Lung (tissue), 12 donors: ENCODE measurements around the gene SYNGR2. TPM values are rescaled to one million over a fixed set of nuclear protein-coding genes. Genes with fewer than 3 reads are reported as not detected.

ENCODE experiments used
- ATAC-seq: fragments of 200-7000 bp; cut with Tn5 transposase; one replicate; pipeline ENCODE4 v1.9.1; 2020; ENCODE audit warnings: moderate number of reproducible peaks; ENCODE audit not compliant: insufficient read depth, low FRiP score
- DNase-seq, 3 donors: peaks; one replicate each; pipeline ENCODE4 v3.0.0-alpha.2; 2013 to 2017
- H3K27ac ChIP-seq, 2 donors: one replicate each; pipeline ENCODE4 v1.5.1; 2013; ENCODE audit warnings: mild to moderate bottlenecking in 2 of 2, moderate library complexity in 2 of 2, control low read depth in 1 of 2, inconsistent platforms in 1 of 2, low read depth in 1 of 2, low read length in 1 of 2
- H3K27me3 ChIP-seq, 3 donors: one replicate each; pipeline ENCODE4 v1.5.1; 2013; ENCODE audit warnings: low read length in 2 of 3; ENCODE audit not compliant: control insufficient read depth in 3 of 3, insufficient read depth in 3 of 3
- H3K36me3 ChIP-seq, 4 donors: one replicate each; pipeline ENCODE4 v1.5.1; 2013; ENCODE audit warnings: low read length in 4 of 4, mild to moderate bottlenecking in 1 of 4, moderate library complexity in 1 of 4; ENCODE audit not compliant: control insufficient read depth in 4 of 4, insufficient read depth in 4 of 4
- H3K4me1 ChIP-seq, 5 donors: one replicate each; pipeline ENCODE4 v1.5.1; 2013; ENCODE audit warnings: low read length in 5 of 5, mild to moderate bottlenecking in 2 of 5, moderate library complexity in 1 of 5; ENCODE audit not compliant: control insufficient read depth in 5 of 5, insufficient read depth in 5 of 5
- H3K4me3 ChIP-seq: one replicate; pipeline ENCODE4 v1.5.1; 2013; ENCODE audit warnings: mild to moderate bottlenecking, control low read depth, moderate library complexity
- H3K9ac ChIP-seq, 2 donors: one replicate each; pipeline ENCODE4 v1.5.1; 2013; ENCODE audit warnings: low read length in 2 of 2, control low read depth in 1 of 2; ENCODE audit not compliant: insufficient read depth in 1 of 2
- H3K9me3 ChIP-seq, 4 donors: one replicate each; pipeline ENCODE4 v1.5.1; 2013; ENCODE audit warnings: low read length in 3 of 4, mild to moderate bottlenecking in 1 of 4, moderate library complexity in 1 of 4; ENCODE audit not compliant: control insufficient read depth in 4 of 4, insufficient read depth in 3 of 4
- WGBS, 2 donors: extraction: QIAGEN DNeasy Blood & Tissue Kit; methylation state at CpG; one replicate each; pipeline ENCODE4 v1.1.7; 2013; 5-methylcytosine and 5-hydroxymethylcytosine counted together
- polyA plus RNA-seq, 2 donors: library from polyadenylated mRNA; stranded (reverse); fragments of 200-250 nt; gene quantifications; one replicate each; pipeline ENCODE4 v1.2.1, GENCODE V29; 2013
- total RNA-seq, 2 donors: library from RNA; depleted of rRNA in 1 of 2; stranded (reverse); fragments of >200 nt in 1 of 2; gene quantifications; one replicate each; pipeline ENCODE4 v1.2.1, GENCODE V29; 2014 to 2021
- TF ChIP-seq, protein P1 (sequence below): IDR thresholded peaks from 2 replicates; pipeline ENCODE4 v1.5.1; 2012; ENCODE audit warnings: mild to moderate bottlenecking; ENCODE audit errors: control extremely low read depth, extremely low read depth
- donor health status: control.
- donor health status: control.
- donor health status: Bipolar disorder and iron deficiency.
- donor health status: healthy.
- donor health status: DM: yes; HTN: yes; CAD: no.

SYNGR2 gene
- total and polyA plus RNA-seq, 4 donors, result 111 to 212 (median 188) TPM

DNA sequence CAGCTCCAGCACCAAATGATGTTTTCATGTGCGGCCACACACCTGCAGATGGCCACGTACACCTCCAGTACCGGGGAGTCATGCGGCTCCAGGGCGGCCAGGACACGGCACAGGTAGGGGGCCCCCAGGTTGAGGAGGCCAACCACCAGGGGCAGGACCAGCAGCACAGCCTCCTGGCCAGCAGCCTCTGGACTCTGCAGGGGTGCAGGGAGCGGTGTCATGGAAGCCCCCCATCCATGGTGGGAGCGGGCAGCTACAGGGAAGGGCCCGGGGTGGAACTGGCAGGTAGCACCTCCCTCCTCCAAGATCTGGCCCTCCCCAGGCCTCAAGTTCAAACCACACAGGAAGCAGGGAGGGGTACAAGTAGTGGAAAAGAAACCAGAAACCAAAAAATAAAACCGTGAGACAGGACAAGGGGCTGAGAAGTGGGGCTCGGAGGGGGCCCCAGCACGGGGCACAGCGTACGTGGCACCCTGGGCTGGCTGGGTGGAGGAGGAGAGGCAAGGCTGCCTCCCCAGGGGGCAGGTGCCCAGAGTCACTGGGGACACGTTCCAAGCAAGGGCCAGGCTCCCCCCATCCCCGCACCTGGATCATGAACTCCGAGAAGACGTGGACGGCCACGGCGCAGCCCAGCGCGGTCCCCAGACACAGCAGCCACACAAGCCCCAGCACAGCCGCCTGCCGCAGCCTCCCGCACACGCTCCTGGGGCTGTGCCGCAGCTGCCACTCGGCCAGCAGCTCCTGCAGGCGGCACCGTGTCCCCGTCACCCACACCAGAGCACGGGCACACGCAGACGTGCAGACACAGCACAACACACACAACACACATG is 47.2 kb upstream of the SYNGR2 start:
- 47 to 76% methylated on average over 35 of the region's 35 CpGs for WGBS, 2 donors
- ATAC-seq (no peak), DNase-seq (no peak)
- Histone ChIP-seq H3K9me3 (no peaks in the 10 kb centered on the region), H3K36me3 (peaks cover 0 to 74% (median 1%) of the 10 kb centered on the region in 4 donors), H3K27ac (no peak overlapping the region), H3K9ac (no peak overlapping the region), H3K4me1 (peaks cover 0 to 17% (median 10%) of the 10 kb centered on the region in 5 donors), H3K4me3 (no peak overlapping the region), H3K27me3 (no peaks in the 10 kb centered on the region)
- TF ChIP-seq, protein P1, sequence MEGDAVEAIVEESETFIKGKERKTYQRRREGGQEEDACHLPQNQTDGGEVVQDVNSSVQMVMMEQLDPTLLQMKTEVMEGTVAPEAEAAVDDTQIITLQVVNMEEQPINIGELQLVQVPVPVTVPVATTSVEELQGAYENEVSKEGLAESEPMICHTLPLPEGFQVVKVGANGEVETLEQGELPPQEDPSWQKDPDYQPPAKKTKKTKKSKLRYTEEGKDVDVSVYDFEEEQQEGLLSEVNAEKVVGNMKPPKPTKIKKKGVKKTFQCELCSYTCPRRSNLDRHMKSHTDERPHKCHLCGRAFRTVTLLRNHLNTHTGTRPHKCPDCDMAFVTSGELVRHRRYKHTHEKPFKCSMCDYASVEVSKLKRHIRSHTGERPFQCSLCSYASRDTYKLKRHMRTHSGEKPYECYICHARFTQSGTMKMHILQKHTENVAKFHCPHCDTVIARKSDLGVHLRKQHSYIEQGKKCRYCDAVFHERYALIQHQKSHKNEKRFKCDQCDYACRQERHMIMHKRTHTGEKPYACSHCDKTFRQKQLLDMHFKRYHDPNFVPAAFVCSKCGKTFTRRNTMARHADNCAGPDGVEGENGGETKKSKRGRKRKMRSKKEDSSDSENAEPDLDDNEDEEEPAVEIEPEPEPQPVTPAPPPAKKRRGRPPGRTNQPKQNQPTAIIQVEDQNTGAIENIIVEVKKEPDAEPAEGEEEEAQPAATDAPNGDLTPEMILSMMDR, result no peak

DNA sequence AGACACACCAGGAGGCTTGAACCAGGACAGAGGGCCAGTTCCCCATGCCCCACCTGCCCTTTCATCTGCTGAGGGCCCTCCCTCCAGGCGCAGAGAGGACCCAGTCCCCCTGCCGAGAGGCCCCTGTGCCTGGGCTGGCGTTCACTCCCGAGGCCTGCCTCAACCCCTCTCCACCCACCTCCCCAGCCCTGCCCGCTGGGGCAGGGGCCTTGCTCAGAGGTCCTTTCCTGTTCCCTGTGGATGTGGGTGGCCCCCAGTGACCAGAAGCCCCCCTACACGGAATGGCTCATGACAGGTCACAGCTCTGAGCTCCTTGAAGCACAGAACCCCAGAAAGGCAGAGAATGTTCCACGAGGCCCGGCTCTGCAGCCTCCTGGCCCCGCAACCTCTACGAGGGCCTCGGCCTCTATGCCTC is 46.6 kb upstream of the SYNGR2 start:
- Histone ChIP-seq H3K36me3 (peaks cover 0 to 75% (median 1%) of the 10 kb centered on the region in 4 donors), H3K9ac (no peak overlapping the region), H3K27me3 (no peaks in the 10 kb centered on the region), H3K27ac (no peak overlapping the region), H3K9me3 (no peaks in the 10 kb centered on the region), H3K4me3 (no peak overlapping the region), H3K4me1 (peaks cover 3 to 22% (median 13%) of the 10 kb centered on the region in 5 donors)
- DNase-seq (no peak), ATAC-seq (no peak)
- TF ChIP-seq, protein P1, result no peak
- WGBS, 2 donors, result 68 to 69% methylated on average over 11 of the region's 11 CpGs

DNA sequence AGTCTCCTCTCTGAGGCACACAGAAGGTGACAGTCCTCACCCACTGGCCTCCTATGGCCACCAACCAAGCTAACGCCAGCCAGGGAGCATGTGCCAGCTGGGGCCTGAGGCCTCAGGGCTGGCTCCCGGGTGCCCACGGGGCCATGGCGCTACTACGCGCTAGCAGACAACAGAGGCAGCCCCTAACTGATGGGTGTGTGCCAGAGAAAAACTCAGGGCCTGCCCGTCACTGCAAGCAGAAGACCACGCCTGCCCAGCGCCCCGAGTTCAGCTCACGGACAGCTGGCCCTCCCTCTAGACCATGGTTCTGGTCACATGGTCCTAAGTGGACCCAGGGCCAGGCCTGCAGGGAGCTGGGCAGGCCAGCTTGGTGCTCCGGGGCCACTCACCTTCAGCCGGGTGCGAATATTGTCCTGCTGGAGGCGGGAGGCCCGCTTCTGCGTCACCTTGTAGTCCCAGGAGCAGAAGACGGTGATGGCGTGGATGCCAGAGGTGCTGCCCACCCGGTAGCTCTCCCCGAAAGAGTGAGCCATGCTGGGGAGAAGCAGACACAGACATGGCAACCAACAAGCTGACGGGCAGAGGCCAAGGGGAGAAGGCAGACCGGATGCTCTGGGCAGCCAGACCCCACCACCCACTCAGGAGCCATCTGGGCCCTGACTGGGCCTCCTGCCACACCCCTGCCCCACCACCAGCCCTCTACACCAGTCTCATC is 46.0 kb upstream of the SYNGR2 start:
- no peaks in the 10 kb centered on the region for H3K9me3 ChIP-seq
- H3K36me3 ChIP-seq, result peaks cover 0 to 71% (median 1%) of the 10 kb centered on the region in 4 donors
- H3K27ac ChIP-seq, result no peak overlapping the region
- H3K4me1 ChIP-seq, result peaks cover 3 to 28% (median 16%) of the 10 kb centered on the region in 5 donors
- H3K9ac ChIP-seq, result no peak overlapping the region
- WGBS, 2 donors, result 80 to 86% methylated on average over 20 to 23 of the region's 23 CpGs
- DNase-seq (no peak), ATAC-seq (no peak)
- H3K27me3 ChIP-seq, result no peaks in the 10 kb centered on the region
- H3K4me3 ChIP-seq, result no peak overlapping the region
- TF ChIP-seq, protein P1, result no peak
